GM12801 (cell line): ENCODE measurements around the gene PITPNC1.

Experiments used
- CTCF ChIP-seq: IDR thresholded peaks from one replicate; pipeline ENCODE4 v1.5.1; 2011; ENCODE audit warnings: control low read depth; ENCODE audit not compliant: insufficient read length; ENCODE audit errors: extremely low read depth

Gene PITPNC1

DNA sequence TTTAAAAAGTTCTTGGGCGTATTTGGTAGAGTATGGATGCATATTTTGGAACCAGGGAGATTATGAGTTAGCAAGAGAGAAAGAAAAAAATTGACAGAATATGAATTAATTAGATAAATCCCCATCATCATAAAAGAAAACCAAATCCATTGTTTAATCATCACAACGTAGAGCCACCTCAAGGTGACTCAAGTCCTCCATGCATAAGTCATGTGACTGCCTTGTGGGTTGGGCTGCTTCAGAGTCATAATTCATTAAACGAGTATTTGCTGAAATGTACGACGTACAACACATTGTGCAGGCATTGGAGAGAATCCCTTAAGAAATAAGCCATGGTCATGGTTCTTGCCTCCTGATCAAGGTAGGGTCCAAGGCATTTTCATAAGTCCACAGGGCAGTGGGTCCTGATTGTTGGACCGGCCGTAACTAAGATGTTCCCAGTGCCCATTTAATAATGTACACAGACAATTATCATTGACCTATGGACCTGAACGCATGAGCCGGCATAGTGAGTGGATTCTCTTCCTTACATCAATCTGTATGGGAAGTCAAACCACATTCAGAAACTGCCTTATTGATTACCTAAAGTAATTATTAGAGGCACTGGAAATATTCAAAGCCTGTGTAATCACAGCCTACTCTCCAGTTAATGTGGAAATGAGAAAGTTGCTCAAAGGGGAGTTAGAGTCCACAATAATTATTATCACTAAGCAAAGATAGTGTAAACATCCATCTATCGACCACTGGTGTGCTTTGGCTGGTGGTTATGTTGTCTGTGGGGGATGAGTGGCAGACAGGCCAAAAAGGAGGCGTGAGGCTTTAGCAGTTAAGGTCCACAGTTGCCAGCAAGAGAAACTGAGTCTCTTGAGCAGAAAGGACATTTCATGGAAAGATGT is 165.4 kb downstream of the PITPNC1 start:
- TF ChIP-seq CTCF: no peak

DNA sequence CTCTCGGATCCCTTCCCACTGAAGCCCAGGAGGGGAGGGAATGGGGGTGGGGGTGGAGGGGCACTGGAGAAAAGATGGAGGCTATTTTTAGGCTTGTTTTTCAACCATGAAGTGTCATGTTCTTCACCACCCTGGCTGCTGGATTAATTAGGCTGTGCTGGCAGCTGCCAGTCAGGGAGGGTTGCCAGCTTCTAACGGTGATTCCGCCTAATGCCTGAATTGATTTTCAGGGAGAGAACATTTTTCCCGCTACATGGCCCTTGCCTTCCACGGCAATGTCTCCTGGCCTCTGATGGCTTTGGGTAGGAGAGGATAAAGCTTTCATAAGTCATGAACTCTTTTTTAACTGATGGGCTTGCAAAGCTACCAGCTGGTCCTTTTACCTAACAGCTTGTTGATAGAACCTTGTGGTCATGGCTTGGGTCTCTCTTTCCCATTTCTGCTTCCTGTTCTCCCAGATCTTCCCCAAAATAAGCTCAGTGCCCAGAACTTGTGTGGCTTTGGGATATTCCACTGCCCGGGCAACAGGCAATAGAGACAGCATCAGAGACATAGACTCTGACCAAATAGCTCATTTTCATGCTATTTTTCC is 167.4 kb downstream of the PITPNC1 start:
- no peak for TF ChIP-seq CTCF

- TF ChIP-seq CTCF: no peak
Measured at GRCh38 chr17:67546578-67547527, 169.8 kb downstream of the PITPNC1 start.

- TF ChIP-seq CTCF: no peak
Measured at GRCh38 chr17:67548693-67549092, 171.6 kb downstream of the PITPNC1 start.

- no peak for TF ChIP-seq CTCF
Measured at GRCh38 chr17:67549820-67550219, 172.7 kb downstream of the PITPNC1 start.

DNA sequence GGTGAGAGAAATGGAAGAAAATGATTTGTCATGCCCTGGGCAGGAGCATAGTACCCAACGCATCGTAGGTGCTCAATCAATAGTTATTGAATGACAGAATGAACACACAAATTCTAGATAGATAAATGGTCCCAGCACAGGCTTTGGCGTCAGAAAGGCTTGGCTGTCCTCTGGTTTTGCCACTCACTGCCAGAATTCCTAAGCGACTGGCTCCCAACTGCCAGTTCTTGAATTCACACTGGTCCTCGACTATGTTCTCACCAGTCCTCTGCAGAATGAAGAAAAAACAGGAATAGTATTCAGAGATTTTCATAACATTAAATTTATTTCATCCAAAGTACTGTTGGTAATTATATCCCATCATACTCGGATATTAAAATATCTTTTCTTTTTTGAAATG is 177.6 kb downstream of the PITPNC1 start:
- TF ChIP-seq CTCF: no peak

- no peak for TF ChIP-seq CTCF
Measured at GRCh38 chr17:67555855-67556254, 178.8 kb downstream of the PITPNC1 start.
